Thyroid gland (tissue), 4 donors: ENCODE measurements around the gene PRKCZ.

ENCODE experiments used
- CTCF ChIP-seq, 6 experiments: fragments of 200-600 bp in 3 of 6; fragments of 450-650 bp in 3 of 6; sonication (generic) in 3 of 6; IDR thresholded peaks; one replicate each; pipeline ENCODE4 v1.5.1; 2016 to 2019; ENCODE audit warnings: antibody characterized with exemption in 6 of 6, mild to moderate bottlenecking in 2 of 6, inconsistent platforms in 1 of 6, moderate library complexity in 1 of 6
- POLR2A ChIP-seq, 2 donors: fragments of 450-650 bp; IDR thresholded peaks; one replicate each; pipeline ENCODE4 v1.6.1; 2017; ENCODE audit warnings: antibody characterized with exemption in 2 of 2, mild to moderate bottlenecking in 2 of 2, moderate library complexity in 1 of 2

- TF ChIP-seq POLR2A (IDR thresholded peaks at IDR 0.05) (no peak), CTCF (IDR thresholded peaks at IDR 0.05) (no peak)
These were observed 17.2 kb downstream of the PRKCZ start for GRCh38 chr1:2067393-2067792.
